Adrenal gland (tissue), 12 donors: ENCODE results near the gene MCF2L. TPM values are rescaled to one million over a fixed set of nuclear protein-coding genes. Genes with fewer than 3 reads are reported as not detected.

ENCODE experiments used
- DNase-seq, 7 donors: peaks; one replicate each; pipeline ENCODE4 v3.0.0-alpha.2; 2019 to 2020
- H3K27ac ChIP-seq, 5 donors: fragments of 200-600 bp; sonication (generic) in 4 of 5; 1 replicate in 3 of 5; 2 replicates in 2 of 5; pipeline versions ENCODE4 v1.5.1 to v1.8.0; 2016 to 2020; ENCODE audit warnings: mild to moderate bottlenecking in 1 of 5
- H3K27me3 ChIP-seq: fragments of 200-600 bp; 2 replicates; pipeline ENCODE4 v1.8.0; 2021
- H3K36me3 ChIP-seq, 2 donors: fragments of 200-600 bp; replicated peaks in 1 of 2; 1 replicate in 1 of 2; 2 replicates in 1 of 2; pipeline versions ENCODE4 v1.5.1 to v1.8.0; 2018 to 2022
- H3K4me1 ChIP-seq, 2 donors: fragments of 200-600 bp; replicated peaks in 1 of 2; 1 replicate in 1 of 2; 2 replicates in 1 of 2; pipeline versions ENCODE4 v1.5.1 to v1.8.0; 2018 to 2021
- H3K4me3 ChIP-seq, 4 donors: fragments of 200-600 bp; sonication (generic) in 3 of 4; one replicate each; pipeline ENCODE4 v1.5.1; 2016 to 2018
- H3K9me3 ChIP-seq, 3 donors: fragments of 200-600 bp; sonication (generic) in 1 of 3; replicated peaks in 1 of 3; 1 replicate in 2 of 3; 2 replicates in 1 of 3; pipeline versions ENCODE4 v1.5.1 to v1.8.0; 2016 to 2021
- CTCF ChIP-seq, 6 experiments: fragments of 450-650 bp in 4 of 6; fragments of 200-600 bp in 2 of 6; sonication (generic) in 1 of 6; IDR thresholded peaks; 1 replicate in 5 of 6; 2 replicates in 1 of 6; pipeline versions ENCODE4 v1.5.1 to v1.8.0; 2016 to 2021; ENCODE audit warnings: antibody characterized with exemption in 6 of 6, mild to moderate bottlenecking in 2 of 6, moderate library complexity in 1 of 6
- POLR2A ChIP-seq, 2 donors: fragments of 450-650 bp; IDR thresholded peaks; one replicate each; pipeline ENCODE4 v1.6.1; 2017; ENCODE audit warnings: antibody characterized with exemption in 2 of 2, mild to moderate bottlenecking in 2 of 2, moderate library complexity in 1 of 2
- WGBS, 4 donors: extraction: QIAGEN DNeasy Blood & Tissue Kit in 2 of 4; methylation state at CpG; one replicate each; pipeline versions ENCODE4 v1.1.5 to v1.1.7; 2013 to 2017; 5-methylcytosine and 5-hydroxymethylcytosine counted together
- intact Hi-C, 2 donors: fragments of 100-400 bp; cut with DNase I; formaldehyde crosslinking; loops; one replicate each; pipeline versions ENCODE4 v1.14.1 to v1.15.0; 2022 to 2023
- polyA plus RNA-seq, 3 donors: library from polyadenylated mRNA; stranded (reverse); fragments of 200-250 nt in 2 of 3; fragments of 350-450 nt in 1 of 3; fragmentation: Illumina TruSeq in 1 of 3; extraction: RNeasy Lipid Tissue Mini Kit (QIAGEN cat#74804) in 1 of 3; gene quantifications; one replicate each; pipeline ENCODE4 v1.2.3, GENCODE V29; 2013 to 2014
- total RNA-seq, 9 donors: library from RNA; depleted of rRNA in 4 of 9; stranded (reverse); fragments of >200 nt in 4 of 9; fragments of 120-200 nt in 1 of 9; fragmentation: NEBNext Ultra II Directional in 1 of 9; extraction: Animal tissue kit (Norgen Biotek cat#: 25700) in 1 of 9; gene quantifications; one replicate each; pipeline versions ENCODE4 v1.1.0 to v1.2.4, GENCODE V29; 2013 to 2023
- donor health status: healthy with polysubstance abuse.
- donor health status: Bipolar disorder and iron deficiency.
- donor health status: DM: yes; HTN: yes; CAD: no.
- donor health status: DM: no; HTN: no; CAD: no.
- donor health status: DM: no; HTN: no; CAD: no.
- donor health status: DM: yes; HTN: yes; CAD: no.

The MCF2L gene
- total and polyA plus RNA-seq, 12 donors, result 7.6 to 49.0 (median 15.3) TPM

GRCh38 chr13:113093580-113094409 lies 124.8 kb downstream of the MCF2L start:
- H3K27me3 ChIP-seq, result no peaks in the 10 kb centered on the region
- DNase-seq, result no peak
- no peaks in the 10 kb centered on the region for H3K36me3 ChIP-seq
- H3K9me3 ChIP-seq, result no peaks in the 10 kb centered on the region
- H3K4me3 ChIP-seq, result no peak overlapping the region
- intact Hi-C loops, result no loop called here
- H3K27ac ChIP-seq, result no peak overlapping the region
- TF ChIP-seq CTCF (IDR thresholded peaks at IDR 0.05) (no peak), POLR2A (IDR thresholded peaks at IDR 0.05) (no peak)
- WGBS, 4 donors, result 65 to 80% (median 72%) methylated on average over 18 to 29 of the region's 29 CpGs
- H3K4me1 ChIP-seq, result no peaks in the 10 kb centered on the region

GRCh38 chr13:113094410-113094800 lies 125.4 kb downstream of the MCF2L start:
- WGBS, 4 donors, result 78 to 89% (median 84%) methylated on average over 7 to 14 of the region's 14 CpGs
- no peaks in the 10 kb centered on the region for H3K9me3 ChIP-seq
- H3K36me3 ChIP-seq, result no peaks in the 10 kb centered on the region
- H3K4me1 ChIP-seq, result no peaks in the 10 kb centered on the region
- TF ChIP-seq POLR2A (IDR thresholded peaks at IDR 0.05) (no peak), CTCF (IDR thresholded peaks at IDR 0.05) (no peak)
- intact Hi-C loops, result no loop called here
- H3K27ac ChIP-seq, result no peak overlapping the region
- H3K27me3 ChIP-seq, result no peaks in the 10 kb centered on the region
- DNase-seq, result no peak
- no peak overlapping the region for H3K4me3 ChIP-seq

- WGBS, 4 donors, result 80 to 87% (median 82%) methylated on average over 21 to 25 of the region's 25 CpGs
- Histone ChIP-seq H3K36me3 (no peaks in the 10 kb centered on the region), H3K4me3 (no peak overlapping the region), H3K9me3 (no peaks in the 10 kb centered on the region), H3K27ac (no peak overlapping the region), H3K27me3 (no peaks in the 10 kb centered on the region), H3K4me1 (no peaks in the 10 kb centered on the region)
- no peak for TF ChIP-seq POLR2A (IDR thresholded peaks at IDR 0.05)
- no peak for TF ChIP-seq CTCF (IDR thresholded peaks at IDR 0.05)
- no peak for DNase-seq
- intact Hi-C loops, result no loop called here
Observed at GRCh38 chr13:113095146-113096051, 126.4 kb downstream of the MCF2L start.

GRCh38 chr13:113096052-113096744 lies 127.2 kb downstream of the MCF2L start:
- DNase-seq, result no peak
- TF ChIP-seq CTCF (IDR thresholded peaks at IDR 0.05) (no peak), POLR2A (IDR thresholded peaks at IDR 0.05) (no peak)
- WGBS, 4 donors, result 87 to 96% (median 90%) methylated on average over 26 to 61 of the region's 61 CpGs
- intact Hi-C loops, result no loop called here
- no peaks in the 10 kb centered on the region for H3K9me3 ChIP-seq
- H3K4me1 ChIP-seq, result no peaks in the 10 kb centered on the region
- no peak overlapping the region for H3K27ac ChIP-seq
- H3K27me3 ChIP-seq, result no peaks in the 10 kb centered on the region
- no peaks in the 10 kb centered on the region for H3K36me3 ChIP-seq
- H3K4me3 ChIP-seq, result no peak overlapping the region
